Neural crest cell (in vitro differentiated cells): ENCODE measurements around the gene MYOG. TPM values are rescaled to one million over a fixed set of nuclear protein-coding genes. Genes with fewer than 3 reads are reported as not detected.

Experiments used
- DNase-seq: peaks from one replicate; pipeline ENCODE4 v3.0.0; 2021; ENCODE audit warnings: low read depth, mixed read lengths, low spot score
- H3K27ac Mint-ChIP-seq: one replicate; pipeline ENCODE4 v1.8.0; 2021; ENCODE audit warnings: mild to moderate bottlenecking, mixed read lengths; ENCODE audit not compliant: unreplicated experiment
- H3K27me3 Mint-ChIP-seq: 2 replicates; pipeline ENCODE4 v1.8.0; 2021; ENCODE audit warnings: low read depth, mild to moderate bottlenecking, mixed read lengths
- H3K36me3 Mint-ChIP-seq: 2 replicates; pipeline ENCODE4 v1.8.0; 2021; ENCODE audit warnings: low read depth, mild to moderate bottlenecking, mixed read lengths
- H3K4me1 Mint-ChIP-seq: 2 replicates; pipeline ENCODE4 v1.8.0; 2021; ENCODE audit warnings: mixed read lengths
- H3K4me3 Mint-ChIP-seq: one replicate; pipeline ENCODE4 v1.8.0; 2021; ENCODE audit warnings: mild to moderate bottlenecking, mixed read lengths
- H3K9me3 Mint-ChIP-seq: 2 replicates; pipeline ENCODE4 v1.8.0; 2021; ENCODE audit warnings: mixed read lengths
- total RNA-seq: library from RNA; stranded (reverse); gene quantifications from 2 replicates; pipeline ENCODE4 v1.2.1, GENCODE V29; 2021
- TF ChIP-seq, protein P1 (sequence below): fragments of 200-600 bp; sonication (generic); conservative IDR thresholded peaks from 2 replicates; pipeline ENCODE4 v1.5.0; 2021; ENCODE audit warnings: antibody characterized with exemption, mild to moderate bottlenecking

The MYOG gene
- total RNA-seq, 1 donor from 2014 or later, result not detected

DNA sequence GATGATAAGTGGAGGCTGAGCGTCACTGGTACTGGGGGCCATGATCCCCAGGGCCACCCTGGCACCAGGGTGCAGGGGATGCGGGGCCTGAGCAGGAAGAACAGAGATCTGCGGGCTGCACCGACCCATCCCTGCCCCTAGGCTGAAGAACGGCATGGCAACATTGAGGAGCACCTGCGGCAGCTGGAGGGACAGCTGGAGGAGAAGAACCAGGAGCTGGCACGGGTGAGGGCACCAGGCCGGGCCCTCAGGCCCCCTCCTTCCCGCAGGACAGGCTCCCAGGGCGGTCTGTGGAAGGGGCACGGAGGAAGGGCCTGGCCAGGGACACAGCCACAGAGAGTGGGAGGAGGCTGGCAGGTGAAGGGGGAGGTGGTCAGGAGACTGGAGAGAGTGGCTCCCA, 37.7 kb downstream of the MYOG start:
- TF ChIP-seq, protein P1, sequence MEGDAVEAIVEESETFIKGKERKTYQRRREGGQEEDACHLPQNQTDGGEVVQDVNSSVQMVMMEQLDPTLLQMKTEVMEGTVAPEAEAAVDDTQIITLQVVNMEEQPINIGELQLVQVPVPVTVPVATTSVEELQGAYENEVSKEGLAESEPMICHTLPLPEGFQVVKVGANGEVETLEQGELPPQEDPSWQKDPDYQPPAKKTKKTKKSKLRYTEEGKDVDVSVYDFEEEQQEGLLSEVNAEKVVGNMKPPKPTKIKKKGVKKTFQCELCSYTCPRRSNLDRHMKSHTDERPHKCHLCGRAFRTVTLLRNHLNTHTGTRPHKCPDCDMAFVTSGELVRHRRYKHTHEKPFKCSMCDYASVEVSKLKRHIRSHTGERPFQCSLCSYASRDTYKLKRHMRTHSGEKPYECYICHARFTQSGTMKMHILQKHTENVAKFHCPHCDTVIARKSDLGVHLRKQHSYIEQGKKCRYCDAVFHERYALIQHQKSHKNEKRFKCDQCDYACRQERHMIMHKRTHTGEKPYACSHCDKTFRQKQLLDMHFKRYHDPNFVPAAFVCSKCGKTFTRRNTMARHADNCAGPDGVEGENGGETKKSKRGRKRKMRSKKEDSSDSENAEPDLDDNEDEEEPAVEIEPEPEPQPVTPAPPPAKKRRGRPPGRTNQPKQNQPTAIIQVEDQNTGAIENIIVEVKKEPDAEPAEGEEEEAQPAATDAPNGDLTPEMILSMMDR, result no peak
- H3K27me3 Mint-ChIP-seq, result no peaks in the 10 kb centered on the region
- H3K9me3 Mint-ChIP-seq, result no peaks in the 10 kb centered on the region
- no peaks in the 10 kb centered on the region for H3K36me3 Mint-ChIP-seq
- H3K4me3 Mint-ChIP-seq, result no peak overlapping the region
- no peak overlapping the region for H3K27ac Mint-ChIP-seq
- H3K4me1 Mint-ChIP-seq, result peaks cover 4% of the 10 kb centered on the region
- DNase-seq, result no peak

DNA sequence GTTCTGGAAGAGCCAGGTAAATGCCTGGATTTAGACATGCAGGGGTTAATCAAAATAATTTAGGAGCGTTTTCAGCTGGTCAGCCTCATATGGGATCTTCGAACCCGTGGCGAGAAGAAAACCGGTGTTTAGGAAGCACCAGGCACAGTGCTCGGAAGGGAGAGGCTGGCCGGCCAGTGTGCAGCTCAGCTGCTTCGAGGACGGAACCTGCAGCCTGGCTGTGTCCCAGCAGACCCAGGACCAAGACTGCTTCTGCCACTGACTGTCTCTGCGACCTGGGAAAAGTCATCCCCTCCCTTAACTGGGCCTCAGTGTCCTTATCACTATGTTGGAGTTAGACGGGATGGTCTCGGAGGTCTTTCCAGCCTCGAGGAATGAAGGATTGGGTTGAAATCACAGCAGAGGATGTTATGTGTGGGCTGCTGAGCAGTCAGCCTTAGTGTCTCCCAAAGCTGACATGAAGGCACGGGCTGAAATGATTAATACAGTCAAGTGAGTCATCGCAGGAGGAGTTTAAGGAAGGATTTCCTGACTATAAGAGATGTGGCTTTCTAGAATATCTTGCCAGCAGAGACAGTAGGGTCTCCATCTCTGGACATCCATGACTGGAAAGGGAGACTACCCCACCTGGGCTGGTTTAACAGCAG, 38.7 kb downstream of the MYOG start:
- Mint-ChIP-seq H3K4me3 (no peak overlapping the region), H3K27me3 (no peaks in the 10 kb centered on the region), H3K27ac (no peak overlapping the region), H3K4me1 (peaks cover 4% of the 10 kb centered on the region), H3K9me3 (no peaks in the 10 kb centered on the region), H3K36me3 (no peaks in the 10 kb centered on the region)
- no peak for DNase-seq
- TF ChIP-seq, protein P1, result no peak

DNA sequence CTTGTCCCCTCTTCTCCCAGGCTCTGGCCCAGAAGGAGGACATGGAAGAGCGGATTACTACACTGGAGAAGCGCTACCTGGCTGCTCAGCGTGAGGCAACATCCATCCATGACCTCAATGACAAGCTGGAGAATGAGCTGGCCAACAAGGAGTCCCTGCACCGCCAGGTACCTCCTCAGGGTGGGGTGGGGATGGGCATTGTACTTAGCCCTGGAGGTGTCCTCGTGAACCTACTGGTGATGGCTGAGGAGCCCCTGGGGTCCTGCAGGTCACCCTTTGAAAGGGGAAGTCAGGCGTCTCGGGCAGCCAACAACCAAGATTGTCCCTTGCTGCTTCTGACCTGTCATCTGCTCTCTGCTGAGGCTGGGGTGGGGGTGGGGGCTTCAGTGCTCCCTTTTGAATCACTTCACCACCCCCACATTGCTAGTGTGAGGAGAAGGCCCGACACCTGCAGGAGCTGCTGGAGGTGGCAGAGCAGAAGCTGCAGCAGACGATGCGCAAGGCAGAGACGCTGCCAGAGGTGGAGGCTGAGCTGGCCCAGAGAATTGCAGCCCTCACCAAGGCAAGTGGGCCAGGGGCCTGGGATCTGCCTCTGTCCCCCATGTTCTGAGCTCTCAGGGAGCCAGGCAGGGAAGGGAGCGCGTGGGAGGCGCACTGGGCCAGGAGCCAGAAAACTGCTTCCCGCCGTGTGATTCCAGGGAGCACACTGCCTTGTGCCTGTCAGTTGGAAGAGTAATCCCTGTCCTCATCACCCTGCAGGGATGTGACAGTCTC, 39.8 kb downstream of the MYOG start:
- no peak for DNase-seq
- Mint-ChIP-seq H3K4me3 (no peak overlapping the region), H3K4me1 (peaks cover 4% of the 10 kb centered on the region), H3K9me3 (no peaks in the 10 kb centered on the region), H3K27me3 (no peaks in the 10 kb centered on the region), H3K27ac (no peak overlapping the region), H3K36me3 (no peaks in the 10 kb centered on the region)
- TF ChIP-seq, protein P1, result no peak

DNA sequence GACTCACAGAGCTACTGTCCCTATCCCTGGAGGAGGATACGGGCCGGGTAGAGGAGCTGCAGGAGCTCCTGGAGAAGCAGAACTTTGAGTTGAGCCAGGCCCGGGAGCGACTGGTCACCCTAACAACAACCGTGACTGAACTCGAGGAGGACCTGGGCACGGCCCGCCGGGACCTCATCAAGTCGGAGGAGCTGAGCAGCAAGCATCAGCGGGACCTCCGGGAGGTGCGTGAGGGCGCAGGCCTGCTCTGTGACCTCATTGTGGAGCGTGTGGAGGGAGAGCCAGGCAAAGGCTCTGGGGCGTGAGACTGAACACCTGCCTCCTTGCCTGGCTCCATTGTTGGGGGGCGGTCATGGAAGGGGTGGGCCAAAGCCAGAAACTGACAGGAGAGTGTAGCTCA, 40.5 kb downstream of the MYOG start:
- TF ChIP-seq, protein P1, result no peak
- no peak overlapping the region for H3K4me3 Mint-ChIP-seq
- H3K9me3 Mint-ChIP-seq, result no peaks in the 10 kb centered on the region
- peaks cover 4% of the 10 kb centered on the region for H3K4me1 Mint-ChIP-seq
- no peaks in the 10 kb centered on the region for H3K27me3 Mint-ChIP-seq
- no peaks in the 10 kb centered on the region for H3K36me3 Mint-ChIP-seq
- no peak overlapping the region for H3K27ac Mint-ChIP-seq
- DNase-seq, result no peak

DNA sequence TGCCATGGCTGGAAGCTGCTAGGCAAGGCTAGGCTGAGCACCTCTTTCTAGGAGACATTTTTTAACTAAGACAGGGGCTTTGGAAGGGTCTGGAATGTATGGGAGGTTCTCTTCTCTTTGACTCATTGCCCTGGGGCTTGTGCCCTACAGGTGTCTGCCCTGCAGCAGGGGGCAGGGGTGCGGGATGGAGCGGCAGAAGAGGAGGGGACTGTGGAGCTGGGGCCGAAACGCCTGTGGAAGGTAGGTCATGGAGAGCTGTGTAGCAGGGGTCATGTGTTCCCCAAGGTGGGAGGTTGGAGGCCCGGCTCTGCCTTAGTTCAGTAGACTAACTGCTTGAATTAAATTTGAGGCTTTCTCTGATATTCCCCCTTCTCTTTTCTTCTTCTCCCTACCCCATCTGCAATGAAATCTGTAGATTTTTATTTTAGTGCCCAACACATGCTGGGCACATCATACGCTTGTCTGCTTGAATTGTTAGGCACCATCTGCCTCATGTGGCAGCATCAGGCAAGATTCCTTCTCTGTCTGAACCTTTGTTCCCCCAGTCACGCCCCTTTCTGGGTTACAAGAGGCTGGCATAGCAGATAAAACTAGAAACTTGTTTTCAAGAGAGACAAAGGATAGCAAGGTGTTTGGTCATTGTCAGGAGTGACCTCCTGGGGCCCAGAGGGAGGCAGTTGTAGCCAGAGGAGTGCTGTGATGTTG, 41.1 kb downstream of the MYOG start:
- no peak for DNase-seq
- no peaks in the 10 kb centered on the region for H3K27me3 Mint-ChIP-seq
- H3K27ac Mint-ChIP-seq, result no peak overlapping the region
- no peaks in the 10 kb centered on the region for H3K9me3 Mint-ChIP-seq
- H3K36me3 Mint-ChIP-seq, result no peaks in the 10 kb centered on the region
- peaks cover 4% of the 10 kb centered on the region for H3K4me1 Mint-ChIP-seq
- no peak overlapping the region for H3K4me3 Mint-ChIP-seq
- TF ChIP-seq, protein P1, result no peak
